ENCODE data around the gene FGG. TPM values are rescaled to one million over a fixed set of nuclear protein-coding genes. Genes with fewer than 3 reads are reported as not detected.

FGG gene
- total and polyA plus RNA-seq, 2 donors (not counting 1 experiment from before 2014, with no cell fraction given) = not detected

DNA sequence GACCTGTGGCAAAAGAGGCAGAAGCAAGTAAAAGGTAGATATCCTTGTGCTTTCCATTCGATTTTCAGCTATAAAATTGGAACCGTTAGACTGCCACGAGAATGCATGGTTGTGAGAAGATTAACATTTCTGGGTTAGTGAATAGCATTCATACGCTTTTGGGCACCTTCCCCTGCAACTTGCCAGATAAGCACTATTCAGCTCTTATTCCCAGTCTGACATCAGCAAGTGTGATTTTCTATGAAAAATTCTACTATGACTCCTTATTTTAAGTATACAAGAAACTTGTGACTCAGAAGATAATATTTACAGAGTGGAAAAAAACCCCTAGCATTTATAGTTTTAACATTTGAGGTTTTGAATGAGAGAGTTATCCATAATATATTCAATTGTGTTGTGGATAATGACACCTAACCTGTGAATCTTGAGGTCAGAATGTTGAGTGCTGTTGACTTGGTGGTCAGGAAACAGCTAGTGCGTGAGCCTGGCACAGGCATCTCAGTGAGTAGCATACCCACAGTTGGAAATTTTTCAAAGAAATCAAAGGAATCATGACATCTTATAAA lies 45.7 kb downstream of the FGG start:
- H3K27me3 ChIP-seq (ENCODE audit: control insufficient read depth, insufficient read depth, low read length) = no peaks in the 10 kb centered on the region
- peak in 1 of 2 donors; percentile 60 for DNase-seq (ENCODE audit: low read depth in 2 of 2)
- no peak for TF ChIP-seq EZH2 (IDR thresholded peaks at IDR 0.05; ENCODE audit: low read length, missing control alignments)
- TF ChIP-seq, protein P1, sequence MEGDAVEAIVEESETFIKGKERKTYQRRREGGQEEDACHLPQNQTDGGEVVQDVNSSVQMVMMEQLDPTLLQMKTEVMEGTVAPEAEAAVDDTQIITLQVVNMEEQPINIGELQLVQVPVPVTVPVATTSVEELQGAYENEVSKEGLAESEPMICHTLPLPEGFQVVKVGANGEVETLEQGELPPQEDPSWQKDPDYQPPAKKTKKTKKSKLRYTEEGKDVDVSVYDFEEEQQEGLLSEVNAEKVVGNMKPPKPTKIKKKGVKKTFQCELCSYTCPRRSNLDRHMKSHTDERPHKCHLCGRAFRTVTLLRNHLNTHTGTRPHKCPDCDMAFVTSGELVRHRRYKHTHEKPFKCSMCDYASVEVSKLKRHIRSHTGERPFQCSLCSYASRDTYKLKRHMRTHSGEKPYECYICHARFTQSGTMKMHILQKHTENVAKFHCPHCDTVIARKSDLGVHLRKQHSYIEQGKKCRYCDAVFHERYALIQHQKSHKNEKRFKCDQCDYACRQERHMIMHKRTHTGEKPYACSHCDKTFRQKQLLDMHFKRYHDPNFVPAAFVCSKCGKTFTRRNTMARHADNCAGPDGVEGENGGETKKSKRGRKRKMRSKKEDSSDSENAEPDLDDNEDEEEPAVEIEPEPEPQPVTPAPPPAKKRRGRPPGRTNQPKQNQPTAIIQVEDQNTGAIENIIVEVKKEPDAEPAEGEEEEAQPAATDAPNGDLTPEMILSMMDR (conservative IDR thresholded peaks at IDR 0.05 in 1 of 2, IDR thresholded peaks at IDR 0.05 in 1 of 2; ENCODE audit: low read depth in 1 of 2, low read length in 2 of 2) = no peak
- H3K4me1 ChIP-seq (ENCODE audit: control insufficient read depth, extremely low read depth, insufficient read depth, low read length) = no peaks in the 10 kb centered on the region
- no peak overlapping the region for H3K4me2 ChIP-seq (ENCODE audit: extremely low read depth, insufficient read depth, low read length)
- no peaks in the 10 kb centered on the region for H3K9me3 ChIP-seq (ENCODE audit: control insufficient read depth, insufficient read depth, low read depth, low read length)
- H3K4me3 ChIP-seq (replicated peaks in 1 of 4; ENCODE audit: control extremely low read depth in 1 of 4, insufficient read depth in 1 of 4, low read depth in 3 of 4, low read length in 4 of 4) = no peak overlapping the region
- H4K20me1 ChIP-seq (ENCODE audit: control insufficient read depth, extremely low read depth, insufficient read depth, low read length) = no peaks in the 10 kb centered on the region
- no peak overlapping the region for H3K27ac ChIP-seq (ENCODE audit: insufficient read depth, low read length)
- H3K9ac ChIP-seq (ENCODE audit: insufficient read depth, low read length) = no peak overlapping the region
- H3K36me3 ChIP-seq (ENCODE audit: control insufficient read depth, insufficient read depth, low read length) = no peaks in the 10 kb centered on the region
- no peaks in the 10 kb centered on the region for H3K79me2 ChIP-seq (ENCODE audit: control insufficient read depth, insufficient read depth, low read length)
- no peak overlapping the region for H2AFZ ChIP-seq (ENCODE audit: low read length)

DNA sequence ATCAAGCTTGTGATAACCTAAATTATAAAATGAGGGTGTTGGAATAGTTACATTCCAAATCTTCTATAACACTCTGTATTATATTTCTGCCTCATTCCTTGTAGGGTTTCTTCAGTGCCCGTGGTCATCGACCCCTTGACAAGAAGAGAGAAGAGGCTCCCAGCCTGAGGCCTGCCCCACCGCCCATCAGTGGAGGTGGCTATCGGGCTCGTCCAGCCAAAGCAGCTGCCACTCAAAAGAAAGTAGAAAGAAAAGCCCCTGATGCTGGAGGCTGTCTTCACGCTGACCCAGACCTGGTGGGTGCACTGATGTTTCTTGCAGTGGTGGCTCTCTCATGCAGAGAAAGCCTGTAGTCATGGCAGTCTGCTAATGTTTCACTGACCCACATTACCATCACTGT lies 46.8 kb downstream of the FGG start:
- H3K4me2 ChIP-seq (ENCODE audit: extremely low read depth, insufficient read depth, low read length) = no peak overlapping the region
- H3K4me3 ChIP-seq (replicated peaks in 1 of 4; ENCODE audit: control extremely low read depth in 1 of 4, insufficient read depth in 1 of 4, low read depth in 3 of 4, low read length in 4 of 4) = no peak overlapping the region
- H4K20me1 ChIP-seq (ENCODE audit: control insufficient read depth, extremely low read depth, insufficient read depth, low read length) = no peaks in the 10 kb centered on the region
- no peaks in the 10 kb centered on the region for H3K4me1 ChIP-seq (ENCODE audit: control insufficient read depth, extremely low read depth, insufficient read depth, low read length)
- no peak overlapping the region for H2AFZ ChIP-seq (ENCODE audit: low read length)
- TF ChIP-seq, protein P1 (conservative IDR thresholded peaks at IDR 0.05 in 1 of 2, IDR thresholded peaks at IDR 0.05 in 1 of 2; ENCODE audit: low read depth in 1 of 2, low read length in 2 of 2) = no peak
- no peak for TF ChIP-seq EZH2 (IDR thresholded peaks at IDR 0.05; ENCODE audit: low read length, missing control alignments)
- H3K27me3 ChIP-seq (ENCODE audit: control insufficient read depth, insufficient read depth, low read length) = no peaks in the 10 kb centered on the region
- no peaks in the 10 kb centered on the region for H3K36me3 ChIP-seq (ENCODE audit: control insufficient read depth, insufficient read depth, low read length)
- no peak overlapping the region for H3K9ac ChIP-seq (ENCODE audit: insufficient read depth, low read length)
- no peaks in the 10 kb centered on the region for H3K79me2 ChIP-seq (ENCODE audit: control insufficient read depth, insufficient read depth, low read length)
- H3K9me3 ChIP-seq (ENCODE audit: control insufficient read depth, insufficient read depth, low read depth, low read length) = no peaks in the 10 kb centered on the region
- no peak for DNase-seq (ENCODE audit: low read depth in 2 of 2)
- no peak overlapping the region for H3K27ac ChIP-seq (ENCODE audit: insufficient read depth, low read length)

DNA sequence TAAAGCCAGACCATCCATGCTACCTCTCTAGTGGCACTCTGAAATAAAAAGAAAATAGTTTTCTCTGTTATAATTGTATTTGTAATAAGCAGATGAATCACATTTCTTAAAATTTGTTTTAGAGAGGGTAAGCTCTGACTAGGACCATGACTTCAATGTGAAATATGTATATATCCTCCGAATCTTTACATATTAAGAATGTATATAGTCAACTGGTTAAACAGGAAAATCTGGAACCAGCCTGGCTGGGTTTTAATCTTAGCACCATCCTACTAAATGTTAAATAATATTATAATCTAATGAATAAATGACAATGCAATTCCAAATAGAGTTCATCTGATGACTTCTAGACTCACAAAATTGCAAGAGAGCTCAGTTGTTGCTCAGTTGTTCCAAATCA lies 48.1 kb downstream of the FGG start:
- no peaks in the 10 kb centered on the region for H4K20me1 ChIP-seq (ENCODE audit: control insufficient read depth, extremely low read depth, insufficient read depth, low read length)
- no peak overlapping the region for H2AFZ ChIP-seq (ENCODE audit: low read length)
- no peak for DNase-seq (ENCODE audit: low read depth in 2 of 2)
- H3K36me3 ChIP-seq (ENCODE audit: control insufficient read depth, insufficient read depth, low read length) = no peaks in the 10 kb centered on the region
- H3K4me3 ChIP-seq (replicated peaks in 1 of 4; ENCODE audit: control extremely low read depth in 1 of 4, insufficient read depth in 1 of 4, low read depth in 3 of 4, low read length in 4 of 4) = no peak overlapping the region
- no peak overlapping the region for H3K4me2 ChIP-seq (ENCODE audit: extremely low read depth, insufficient read depth, low read length)
- no peaks in the 10 kb centered on the region for H3K4me1 ChIP-seq (ENCODE audit: control insufficient read depth, extremely low read depth, insufficient read depth, low read length)
- no peaks in the 10 kb centered on the region for H3K27me3 ChIP-seq (ENCODE audit: control insufficient read depth, insufficient read depth, low read length)
- H3K9ac ChIP-seq (ENCODE audit: insufficient read depth, low read length) = no peak overlapping the region
- H3K9me3 ChIP-seq (ENCODE audit: control insufficient read depth, insufficient read depth, low read depth, low read length) = no peaks in the 10 kb centered on the region
- no peak overlapping the region for H3K27ac ChIP-seq (ENCODE audit: insufficient read depth, low read length)
- TF ChIP-seq EZH2 (IDR thresholded peaks at IDR 0.05; ENCODE audit: low read length, missing control alignments) = no peak
- TF ChIP-seq, protein P1 (conservative IDR thresholded peaks at IDR 0.05 in 1 of 2, IDR thresholded peaks at IDR 0.05 in 1 of 2; ENCODE audit: low read depth in 1 of 2, low read length in 2 of 2) = no peak
- H3K79me2 ChIP-seq (ENCODE audit: control insufficient read depth, insufficient read depth, low read length) = no peaks in the 10 kb centered on the region

All from fibroblast of lung (primary cell).